ENCODE data around the gene STAB2. TPM values are rescaled to one million over a fixed set of nuclear protein-coding genes. Genes with fewer than 3 reads are reported as not detected.

The STAB2 gene
- total and polyA plus RNA-seq, 2 of the 4 experiments (the other 2 are of a cell fraction), result not detected

DNA sequence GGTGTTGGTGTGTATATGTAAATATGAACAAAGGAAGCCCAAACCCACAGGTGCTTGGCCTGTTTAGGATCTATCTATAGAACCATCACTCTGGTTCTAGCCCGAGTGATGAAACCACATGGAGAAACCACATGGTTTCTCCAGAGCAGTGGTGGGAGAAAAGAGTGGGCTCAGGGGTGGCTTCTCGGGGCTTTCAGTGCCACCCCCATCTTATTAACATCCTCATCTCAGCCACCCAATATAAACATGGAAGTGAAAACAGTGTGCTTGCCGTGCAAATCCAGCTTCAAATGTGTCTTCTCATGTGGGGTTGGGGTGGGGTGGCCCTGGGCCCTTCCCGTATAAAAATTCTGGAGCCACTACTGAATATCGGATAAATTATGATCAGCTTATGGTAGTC lies 109.0 kb downstream of the STAB2 start:
- Histone ChIP-seq H3K4me1 (ENCODE audit: control insufficient read depth, insufficient read depth, low read length) (no peaks in the 10 kb centered on the region), H3K9ac (ENCODE audit: low read depth, low read length) (no peak overlapping the region), H3K27ac (ENCODE audit: insufficient read depth, low read length) (no peak overlapping the region), H4K8ac (ENCODE audit: low read depth in 2 of 2, low read length in 2 of 2) (no peak overlapping the region), H2AK5ac (ENCODE audit: low read depth, low read length) (no peak overlapping the region), H3K23ac (ENCODE audit: low read depth, low read length) (no peak overlapping the region), H2BK5ac (ENCODE audit: low read depth, low read length, poor library complexity, severe bottlenecking) (no peak overlapping the region), H4K91ac (ENCODE audit: insufficient read depth, low read depth, low read length) (no peak overlapping the region), H3K56ac (ENCODE audit: extremely low read depth, insufficient read depth, low read length) (no peak overlapping the region), H4K5ac (ENCODE audit: low read depth, low read length) (no peak overlapping the region), H3K9me1 (ENCODE audit: insufficient read depth, low read length) (no peaks in the 10 kb centered on the region), H3K4me2 (ENCODE audit: low read depth, low read length) (no peak overlapping the region), H3K4ac (ENCODE audit: low read depth, low read length) (no peak overlapping the region), H2BK120ac (ENCODE audit: low read depth, low read length) (no peak overlapping the region), H3K36me3 (ENCODE audit: control insufficient read depth, insufficient read depth, low read length) (no peaks in the 10 kb centered on the region), H2BK15ac (ENCODE audit: low read depth, low read length) (no peak overlapping the region), H2AK9ac (replicated peaks; ENCODE audit: low read depth, low read length, poor library complexity) (no peak overlapping the region), H4K20me1 (ENCODE audit: insufficient read depth, low read length) (no peaks in the 10 kb centered on the region), H3K18ac (ENCODE audit: low read depth, low read length) (no peak overlapping the region), H3K4me3 (ENCODE audit: insufficient read depth, low read depth, low read length) (no peak overlapping the region), H2BK20ac (ENCODE audit: low read depth, low read length) (no peak overlapping the region), H3K14ac (replicated peaks; ENCODE audit: low read depth, low read length) (no peak overlapping the region), H3K79me1 (ENCODE audit: low read depth in 1 of 2, low read length in 2 of 2) (no peaks in the 10 kb centered on the region), H3K9me3 (ENCODE audit: control insufficient read depth, insufficient read depth, low read length) (no peaks in the 10 kb centered on the region), H3K27me3 (ENCODE audit: control insufficient read depth, insufficient read depth, low read length) (no peaks in the 10 kb centered on the region; the same call in none of the 2 replicates), H2AFZ (replicated peaks; ENCODE audit: low read length, poor library complexity) (no peak overlapping the region)
- dilution Hi-C loops (cut with HindIII; ENCODE audit: low sequenced_read_pairs, unreplicated experiment), result no loop called here
- WGBS, 2 experiments (ENCODE audit: extremely low coverage in 2 of 2, insufficient read length in 1 of 2), result no CpG with 5 or more reads among the region's 5 CpGs
- no peak for TF ChIP-seq MAZ (IDR thresholded peaks at IDR 0.05; ENCODE audit: borderline replicate concordance, low read depth, low read length)
- BruUV-seq (replicated peaks), result no TSS peak
- ATAC-seq (ENCODE audit: low read depth) (no peak), DNase-seq (no peak)
- CTCF ChIA-PET, result interaction anchor here (1.2 kb wide), 1 partner anchor 8 kb away, joined by 3 read pairs; no protein-coding TSS in a partner anchor
- in situ Hi-C loops (cut with MboI; ENCODE audit: low sequenced_read_pairs), result no loop called here
- POLR2A ChIA-PET (ENCODE audit: unreplicated experiment), result no interaction called here
- intact Hi-C loops (cut with micrococcal nuclease), result no loop called here
